ENCODE measurements around the gene DIS3L2. TPM values are rescaled to one million over a fixed set of nuclear protein-coding genes. Genes with fewer than 3 reads are reported as not detected.
"Not testable (repeated sequence)": the region's sequence is repeated elsewhere in the genome, so short reads cannot be mapped to it uniquely, and the experiment has no call there.

Gene DIS3L2
- total RNA-seq, 1 donor = 39.0 TPM

DNA sequence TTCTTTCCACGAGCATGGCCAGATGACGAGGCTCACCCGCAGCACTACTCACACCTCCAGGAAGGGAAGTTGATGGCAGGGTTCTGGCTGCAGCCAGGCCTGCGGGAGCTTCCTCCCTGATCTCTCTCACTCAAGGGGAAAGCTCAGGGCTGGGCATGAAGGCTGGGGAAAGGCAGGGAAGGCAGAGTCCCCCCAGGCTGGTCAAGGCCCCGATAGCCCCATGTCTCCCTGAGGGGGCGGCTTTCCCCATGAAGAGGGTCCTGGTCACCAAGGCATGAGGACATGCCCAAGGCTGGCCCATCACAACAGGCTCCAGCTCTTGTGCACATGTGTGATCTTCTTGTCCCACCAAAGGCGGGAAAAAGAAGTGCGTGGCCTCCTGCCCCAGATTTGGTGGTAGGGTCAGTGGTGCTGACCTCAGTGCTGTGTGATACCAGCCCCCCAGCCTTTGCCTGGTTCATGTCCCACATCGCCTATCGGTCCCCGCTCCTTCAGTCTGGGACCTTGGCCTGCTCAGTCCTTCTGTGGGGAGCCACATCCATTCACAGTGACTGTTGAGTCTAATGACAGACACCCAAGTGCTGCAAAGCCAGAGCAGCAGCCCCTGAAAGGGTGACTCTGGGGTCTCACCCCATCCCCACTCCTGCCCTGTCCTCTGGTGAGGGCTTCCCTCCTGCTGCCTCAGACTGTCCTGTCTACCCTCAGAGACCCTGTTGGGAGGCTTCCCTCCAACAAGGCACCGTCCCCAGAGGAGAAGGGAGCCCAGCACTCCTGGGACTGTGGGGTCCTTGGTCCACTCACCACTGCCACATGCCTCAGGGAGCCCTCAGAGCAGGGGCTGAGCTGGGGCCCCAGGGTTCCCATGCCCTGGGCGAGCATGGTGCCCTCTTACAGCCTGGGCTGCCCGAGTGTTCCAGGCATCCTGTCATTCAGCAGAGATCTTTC lies 367.3 kb downstream of the DIS3L2 start:
- no peak for DNase-seq (ENCODE audit: low read depth in 2 of 3, low spot score in 2 of 3)

DNA sequence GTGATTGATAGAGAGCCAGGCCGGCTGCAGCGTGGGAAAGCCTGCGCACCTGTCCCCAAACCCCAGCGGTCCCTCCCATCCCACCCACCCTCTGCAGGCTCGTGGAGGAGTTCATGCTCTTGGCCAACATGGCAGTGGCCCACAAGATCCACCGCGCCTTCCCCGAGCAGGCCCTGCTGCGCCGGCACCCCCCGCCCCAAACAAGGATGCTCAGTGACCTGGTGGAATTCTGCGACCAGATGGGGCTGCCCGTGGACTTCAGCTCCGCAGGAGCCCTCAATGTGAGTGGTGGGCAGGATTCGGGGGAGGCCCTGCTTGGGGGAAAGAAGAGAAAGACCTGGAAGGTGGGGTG lies 368.2 kb downstream of the DIS3L2 start:
- no peak for DNase-seq (ENCODE audit: low read depth in 2 of 3, low spot score in 2 of 3)

DNA sequence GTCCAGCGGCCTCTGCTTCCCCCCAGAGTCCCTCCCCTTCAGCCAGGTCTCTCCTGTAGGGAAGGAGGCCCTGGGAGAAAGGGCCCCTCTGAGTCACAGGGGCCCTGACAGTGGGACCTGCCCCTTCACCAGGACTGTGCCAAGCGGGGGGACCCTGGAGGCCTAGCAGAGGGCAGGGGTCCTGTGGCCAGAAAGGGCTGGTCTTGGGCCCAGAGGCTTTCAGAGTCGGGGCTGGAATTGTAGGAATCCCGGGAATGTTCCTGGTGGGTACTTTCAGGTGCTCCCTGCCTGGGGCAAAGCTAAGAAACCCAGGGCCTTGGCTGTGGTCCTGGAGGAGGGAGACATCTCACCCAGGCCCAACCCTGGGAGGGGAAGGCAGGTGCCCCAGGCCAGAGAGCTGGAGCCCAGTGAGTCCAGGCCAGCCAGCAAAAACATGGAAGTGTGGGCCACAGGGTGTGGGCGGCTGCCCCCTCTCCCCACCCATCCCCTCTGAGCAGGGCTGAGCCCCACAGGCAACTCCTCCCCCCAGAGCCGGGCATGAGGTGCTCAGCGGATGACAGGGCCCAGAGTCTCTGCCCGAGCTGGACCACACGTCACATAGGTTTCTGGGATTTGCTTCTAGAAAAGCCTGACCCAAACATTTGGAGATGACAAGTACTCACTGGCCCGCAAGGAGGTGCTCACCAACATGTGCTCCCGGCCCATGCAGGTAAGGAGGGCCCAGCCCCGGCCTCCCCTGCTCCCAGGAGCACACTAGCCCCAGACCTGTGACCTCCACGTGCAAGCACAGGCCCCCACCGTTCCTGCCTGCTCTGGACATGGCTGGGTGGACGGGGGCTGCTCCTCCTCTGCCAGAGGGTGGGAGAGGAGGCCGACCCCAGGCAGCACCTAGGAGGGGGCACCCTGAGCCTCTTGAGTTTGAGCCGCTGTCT lies 368.8 kb downstream of the DIS3L2 start:
- DNase-seq (ENCODE audit: low read depth in 2 of 3, low spot score in 2 of 3) = no peak

DNA sequence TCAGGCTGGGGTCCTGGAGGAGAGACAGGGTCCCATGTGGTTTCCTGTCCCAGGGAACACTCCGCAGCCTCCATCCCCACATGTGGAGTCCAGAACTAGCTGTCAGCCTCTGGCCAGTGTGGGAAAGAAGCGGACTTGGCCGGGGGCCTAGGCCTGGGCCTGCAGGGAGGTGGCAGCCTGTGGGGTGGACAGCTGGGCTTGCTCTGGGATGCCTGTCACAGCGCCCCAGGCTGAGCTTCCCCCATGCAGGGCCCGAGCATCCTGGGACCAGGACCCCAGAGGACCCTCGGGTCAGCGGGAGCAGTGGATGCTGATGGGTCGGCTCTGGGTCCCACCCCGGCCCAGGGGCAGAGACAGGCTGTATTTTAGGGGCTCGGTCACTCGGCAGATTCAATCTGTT lies 369.5 kb downstream of the DIS3L2 start:
- DNase-seq (ENCODE audit: low read depth in 2 of 3, low spot score in 2 of 3) = not testable (repeated sequence)

DNA sequence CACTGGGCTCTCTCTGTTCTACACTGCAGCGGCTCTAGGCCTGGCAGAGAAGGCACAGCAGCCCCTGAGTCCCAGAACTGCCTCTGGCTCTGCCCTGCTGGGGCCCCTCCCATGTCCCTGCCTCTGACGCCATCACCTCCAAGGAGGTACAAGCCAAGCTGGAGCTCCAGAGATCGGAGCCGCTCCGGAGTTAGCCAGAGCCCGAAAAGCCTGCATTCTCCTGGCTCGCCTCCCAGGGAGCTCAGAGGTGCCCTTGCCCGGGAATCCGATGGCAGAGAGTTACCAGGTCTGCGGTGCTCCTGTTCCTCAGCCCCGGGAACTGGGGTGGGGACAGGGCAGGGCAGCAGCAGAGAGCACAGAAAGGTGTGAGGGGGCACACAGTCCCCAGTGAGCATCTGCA lies 370.1 kb downstream of the DIS3L2 start:
- not testable (repeated sequence) for DNase-seq (ENCODE audit: low read depth in 2 of 3, low spot score in 2 of 3)

DNA sequence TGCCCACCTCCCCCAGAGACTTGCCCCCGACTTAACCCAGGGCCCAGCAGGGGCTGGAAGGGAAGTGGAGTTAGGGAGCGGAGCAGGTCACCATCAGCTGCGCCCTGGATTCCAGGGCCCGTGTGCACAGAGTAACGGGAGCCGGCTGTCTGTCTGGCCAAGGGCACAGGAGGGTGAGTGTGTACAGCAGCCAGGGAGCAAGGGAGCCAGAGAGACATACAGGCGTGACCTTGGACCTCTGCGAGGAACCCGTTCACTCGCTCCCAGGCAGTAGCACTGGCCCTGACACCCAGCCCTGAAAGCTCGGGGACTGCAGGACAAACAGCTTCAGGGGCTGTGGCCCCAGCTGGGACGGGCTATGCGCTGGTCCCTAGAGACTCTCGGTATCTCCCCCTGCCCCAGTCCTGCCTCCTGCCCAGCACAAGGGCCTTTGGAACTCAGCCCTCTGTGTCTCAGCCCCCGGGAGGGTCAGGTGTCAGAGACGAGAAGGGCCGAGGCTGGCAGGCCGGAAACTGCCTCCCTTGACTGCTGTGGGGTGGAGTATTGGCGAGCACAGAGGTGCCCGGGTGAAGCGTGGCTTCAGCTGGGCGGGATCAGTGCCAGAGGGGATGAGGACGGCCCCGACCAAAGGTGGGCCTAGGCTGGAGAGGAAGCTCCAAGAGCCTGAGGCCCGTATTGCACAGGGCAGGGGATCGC lies 370.9 kb downstream of the DIS3L2 start:
- not testable (repeated sequence) for DNase-seq (ENCODE audit: low read depth in 2 of 3, low spot score in 2 of 3)

DNA sequence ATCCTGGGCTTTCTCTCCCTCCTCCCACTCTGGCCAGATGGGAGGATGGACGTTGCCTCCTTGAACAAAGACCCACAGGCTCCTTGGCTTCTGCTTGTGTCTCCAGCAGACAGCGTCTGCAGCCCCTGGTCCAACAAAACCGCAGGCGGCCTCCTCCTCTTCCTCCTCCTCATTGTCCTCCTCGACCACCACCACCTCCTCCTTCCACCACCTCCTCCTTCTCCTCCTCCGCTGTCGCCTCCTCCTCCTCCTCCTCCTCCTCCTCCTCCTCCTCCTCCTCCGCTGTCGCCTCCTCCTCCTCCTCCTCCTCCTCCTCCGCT lies 371.4 kb downstream of the DIS3L2 start:
- DNase-seq (ENCODE audit: low read depth in 2 of 3, low spot score in 2 of 3) = no peak

DNA sequence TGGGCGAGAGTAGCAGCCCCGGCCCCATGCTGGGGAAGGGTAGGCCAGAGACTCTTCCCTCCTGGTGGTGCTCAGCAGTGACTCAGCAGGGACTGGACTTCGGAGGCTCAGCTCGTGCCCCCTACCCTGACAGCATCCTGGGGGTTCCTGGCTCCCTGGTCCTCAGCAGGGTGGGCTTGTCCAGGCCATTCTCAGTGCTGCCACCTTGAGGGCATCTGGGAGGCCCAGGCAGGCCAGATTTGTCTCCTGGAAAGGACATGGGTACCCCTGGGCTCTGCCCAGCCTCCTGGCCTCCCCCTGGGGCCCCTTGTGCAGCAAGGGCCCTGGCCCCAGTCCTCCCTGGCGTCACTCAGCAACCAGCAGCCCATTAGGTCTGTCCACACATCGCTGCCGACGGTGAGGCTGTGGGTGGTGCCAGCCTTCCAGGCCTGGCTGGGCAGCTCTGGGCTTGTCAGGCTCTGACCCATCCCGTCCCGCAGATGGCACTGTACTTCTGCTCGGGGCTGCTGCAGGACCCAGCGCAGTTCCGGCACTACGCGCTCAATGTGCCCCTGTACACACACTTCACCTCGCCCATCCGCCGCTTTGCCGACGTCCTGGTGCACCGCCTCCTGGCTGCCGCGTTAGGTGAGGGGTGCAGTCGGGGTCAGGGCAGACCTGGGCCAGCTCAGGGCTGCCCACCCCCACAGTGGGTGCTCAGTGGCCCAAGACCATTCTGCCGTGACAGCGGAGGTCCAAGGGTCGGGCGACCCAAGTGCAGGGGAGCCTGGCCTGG lies 372.0 kb downstream of the DIS3L2 start:
- DNase-seq (ENCODE audit: low read depth in 2 of 3, low spot score in 2 of 3) = peak in 1 of 3 donors; percentile 30

DNA sequence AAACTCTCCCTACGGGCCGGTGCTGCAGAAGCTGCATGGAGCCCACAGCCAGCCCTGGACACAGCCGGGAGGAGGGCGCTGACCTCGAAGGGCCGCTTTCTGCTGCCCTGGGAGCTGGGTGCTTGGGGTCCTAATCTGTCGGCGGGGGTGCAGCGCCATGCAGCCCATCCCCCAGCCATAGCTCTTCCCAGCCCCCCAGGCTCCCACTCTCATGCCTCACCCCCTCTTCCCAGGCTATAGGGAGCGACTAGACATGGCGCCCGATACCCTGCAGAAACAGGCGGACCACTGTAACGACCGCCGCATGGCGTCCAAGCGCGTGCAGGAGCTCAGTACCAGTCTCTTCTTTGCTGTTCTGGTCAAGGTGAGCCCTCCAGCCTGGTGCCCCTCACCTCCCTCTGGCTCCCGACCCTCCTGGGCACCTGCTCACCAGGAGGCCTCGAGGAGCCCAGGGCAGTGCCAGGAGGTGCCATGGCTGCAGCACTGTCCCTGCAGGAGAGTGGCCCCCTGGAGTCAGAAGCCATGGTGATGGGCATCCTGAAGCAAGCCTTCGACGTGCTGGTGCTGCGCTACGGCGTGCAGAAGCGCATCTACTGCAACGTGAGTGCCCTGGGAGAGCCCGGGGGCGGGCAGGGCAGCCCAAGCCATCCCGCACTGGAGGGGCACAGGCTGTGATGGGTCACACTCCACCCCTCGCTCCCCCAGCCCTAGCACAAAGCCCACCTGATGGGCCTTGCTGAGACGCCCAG lies 372.8 kb downstream of the DIS3L2 start:
- not testable (repeated sequence) for DNase-seq (ENCODE audit: low read depth in 2 of 3, low spot score in 2 of 3)

DNA sequence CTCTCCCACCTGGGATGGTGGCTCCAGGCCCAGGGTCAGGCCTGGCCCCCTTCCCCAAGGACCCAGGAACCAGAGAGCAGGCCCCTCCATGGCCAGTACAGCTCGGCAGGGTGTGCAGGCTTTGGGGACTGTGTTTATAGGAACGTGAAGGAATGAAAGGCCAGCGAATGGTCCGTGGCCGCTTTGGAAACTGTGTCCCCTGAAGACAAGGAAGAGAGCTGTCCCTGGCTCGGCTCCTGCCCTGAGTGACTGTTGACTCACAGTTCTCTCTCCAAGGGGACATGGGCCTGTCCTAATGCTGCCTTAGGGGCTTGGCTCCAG lies 373.3 kb downstream of the DIS3L2 start:
- not testable (repeated sequence) for DNase-seq (ENCODE audit: low read depth in 2 of 3, low spot score in 2 of 3)

DNA sequence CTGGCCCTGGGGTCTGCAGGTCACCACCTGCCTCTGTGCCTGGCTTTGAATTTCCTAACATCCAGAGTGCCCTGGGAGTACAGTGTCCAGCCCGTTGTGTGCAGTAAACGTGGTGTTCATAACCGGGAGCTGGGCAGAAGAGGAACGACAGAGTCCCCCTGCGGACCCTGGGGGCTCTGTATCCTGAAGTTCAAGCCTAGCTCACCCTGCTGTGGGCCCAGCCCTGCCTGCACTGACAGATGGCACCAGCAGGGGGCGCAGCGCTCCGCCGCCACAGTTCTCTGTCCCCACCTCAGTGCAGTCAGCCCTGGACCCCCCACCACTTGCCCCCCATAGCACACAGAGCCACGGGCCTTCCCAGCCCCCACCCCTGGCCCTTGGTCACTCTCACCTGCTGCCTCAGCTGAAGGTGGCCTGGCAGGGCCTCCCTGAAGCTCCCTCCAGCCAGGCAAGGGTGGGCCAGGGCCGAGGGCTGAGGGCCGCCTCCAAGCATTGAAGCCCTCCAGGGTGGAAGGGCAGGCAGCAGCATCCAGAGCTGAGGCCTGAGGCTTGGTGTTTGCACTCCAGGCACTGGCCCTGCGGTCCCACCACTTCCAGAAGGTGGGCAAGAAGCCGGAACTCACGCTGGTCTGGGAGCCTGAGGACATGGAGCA lies 373.8 kb downstream of the DIS3L2 start:
- not testable (repeated sequence) for DNase-seq (ENCODE audit: low read depth in 2 of 3, low spot score in 2 of 3)

DNA sequence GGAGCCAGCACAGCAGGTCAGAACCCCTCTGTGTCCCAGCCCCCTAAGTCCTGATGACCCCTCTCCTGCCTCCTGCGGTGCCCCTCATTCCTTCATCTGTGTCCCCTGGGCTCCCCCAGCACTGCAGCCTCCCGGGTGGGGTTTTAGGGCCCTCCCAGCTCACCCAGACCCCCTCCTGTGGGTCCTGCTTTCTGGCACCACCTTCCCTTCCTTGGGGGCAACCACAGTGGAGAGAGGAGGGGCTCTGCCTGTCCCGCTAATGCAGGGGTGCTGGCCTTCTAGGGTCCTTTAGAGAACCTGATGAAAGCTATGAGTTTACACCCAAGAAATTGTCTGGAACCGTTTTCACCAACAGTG lies 374.3 kb downstream of the DIS3L2 start:
- no peak for DNase-seq (ENCODE audit: low read depth in 2 of 3, low spot score in 2 of 3)

DNA sequence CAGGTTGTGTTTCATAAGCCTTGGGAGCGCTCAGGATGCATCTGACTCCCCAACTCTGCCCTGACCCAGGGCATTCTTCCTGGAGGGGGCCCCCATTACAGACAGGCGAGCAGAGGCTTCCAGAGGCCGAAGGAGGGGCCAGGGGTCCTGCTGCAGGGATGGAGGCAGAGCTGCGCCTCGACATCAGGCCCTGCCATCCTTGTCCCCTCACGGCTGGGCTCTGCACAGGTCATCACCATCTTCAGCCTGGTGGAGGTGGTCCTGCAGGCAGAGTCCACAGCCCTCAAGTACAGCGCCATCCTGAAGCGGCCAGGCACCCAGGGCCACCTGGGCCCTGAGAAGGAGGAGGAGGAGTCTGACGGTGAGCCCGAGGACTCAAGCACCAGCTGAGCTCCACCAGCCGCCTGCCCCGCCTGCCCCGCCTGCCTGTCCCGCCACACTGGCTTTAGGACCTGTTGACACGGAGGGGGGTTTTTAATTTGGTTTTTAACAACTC lies 374.8 kb downstream of the DIS3L2 start:
- no peak for DNase-seq (ENCODE audit: low read depth in 2 of 3, low spot score in 2 of 3)

DNA sequence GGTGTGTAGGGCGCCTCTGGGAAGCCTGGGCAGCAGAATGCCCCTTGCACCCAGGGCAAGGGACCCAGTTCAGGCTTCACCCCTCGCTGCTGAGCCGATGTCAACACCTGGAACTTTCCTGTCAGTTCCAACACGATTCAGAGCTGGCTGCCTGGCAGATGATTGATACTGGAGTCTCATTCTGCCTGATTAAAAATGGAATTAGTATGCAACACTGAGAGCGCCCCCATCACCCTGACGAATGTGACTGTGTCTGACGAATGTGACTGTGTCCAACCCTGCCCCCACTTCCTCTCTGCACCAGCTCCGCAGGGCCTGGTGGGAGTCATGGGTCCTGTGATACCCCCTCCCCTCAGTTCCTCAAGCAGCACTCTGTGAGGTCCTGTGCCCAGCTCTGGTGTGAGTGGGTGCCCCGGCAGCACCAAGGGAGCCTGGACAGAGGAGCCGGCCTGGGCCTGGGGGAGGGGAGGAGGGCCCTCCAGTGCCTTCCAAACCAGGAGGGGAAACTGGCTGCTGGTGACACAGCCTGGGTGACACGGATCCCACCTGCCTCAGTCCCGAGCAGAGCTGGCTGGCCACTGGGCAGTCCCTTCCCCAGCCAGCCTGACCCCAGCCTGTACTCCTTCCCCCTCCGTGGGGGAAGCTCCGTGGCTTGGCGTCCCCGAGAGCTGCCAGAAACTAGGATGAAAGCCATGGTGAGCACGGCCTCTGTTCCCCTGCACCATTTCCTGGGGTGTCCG lies 375.6 kb downstream of the DIS3L2 start:
- DNase-seq (ENCODE audit: low read depth in 2 of 3, low spot score in 2 of 3) = no peak

DNA sequence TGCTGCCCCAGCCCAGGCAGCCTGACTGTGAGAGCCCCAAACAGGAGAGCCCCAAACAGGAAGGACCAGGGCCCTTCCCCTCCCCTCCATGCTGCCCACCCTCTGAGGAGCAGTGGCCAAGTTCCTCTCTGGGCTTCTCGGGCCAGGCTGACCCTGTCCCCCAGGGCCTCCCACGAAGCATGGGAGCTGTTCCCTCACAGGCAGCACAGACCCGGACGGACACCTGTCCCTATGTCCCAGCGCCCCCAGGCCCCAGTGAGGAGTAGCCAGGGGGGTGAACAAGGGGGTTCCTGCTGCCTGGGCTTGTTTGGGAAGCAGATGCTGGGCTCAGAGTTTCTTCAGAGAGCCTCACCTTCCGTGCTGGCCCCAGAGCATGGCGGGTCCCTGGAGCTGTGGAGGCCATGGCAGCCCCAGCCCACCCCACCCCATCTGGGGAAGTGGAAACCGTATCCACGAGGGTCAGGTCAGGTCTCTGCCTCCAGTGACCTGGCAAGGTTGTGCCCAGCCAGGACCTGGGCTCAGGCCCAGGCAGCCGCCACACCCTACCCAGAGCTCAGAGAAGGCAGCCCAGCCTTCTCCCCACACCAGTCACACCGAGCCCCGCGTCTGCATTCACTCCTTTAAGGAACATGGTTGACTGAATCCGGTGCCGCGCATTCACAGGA lies 376.7 kb downstream of the DIS3L2 start:
- not testable (repeated sequence) for DNase-seq (ENCODE audit: low read depth in 2 of 3, low spot score in 2 of 3)

DNA sequence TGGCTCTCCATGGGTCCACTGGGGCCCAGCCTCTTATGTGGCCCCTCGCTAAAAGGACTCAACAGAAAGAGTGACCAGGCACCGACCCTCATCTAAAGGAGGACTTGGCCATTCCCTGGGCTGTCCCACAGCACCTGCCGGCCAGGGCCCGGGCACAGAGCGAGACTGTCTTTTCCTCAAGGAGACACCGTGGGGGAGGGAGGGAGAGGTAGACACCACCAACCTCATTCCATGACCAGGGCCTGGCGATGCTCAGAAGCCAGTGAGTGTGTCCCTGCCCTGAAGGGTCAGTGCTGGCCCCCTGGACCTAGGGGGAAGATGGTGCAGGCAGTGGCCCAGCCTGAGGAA lies 377.2 kb downstream of the DIS3L2 start:
- no peak for DNase-seq (ENCODE audit: low read depth in 2 of 3, low spot score in 2 of 3)

DNA sequence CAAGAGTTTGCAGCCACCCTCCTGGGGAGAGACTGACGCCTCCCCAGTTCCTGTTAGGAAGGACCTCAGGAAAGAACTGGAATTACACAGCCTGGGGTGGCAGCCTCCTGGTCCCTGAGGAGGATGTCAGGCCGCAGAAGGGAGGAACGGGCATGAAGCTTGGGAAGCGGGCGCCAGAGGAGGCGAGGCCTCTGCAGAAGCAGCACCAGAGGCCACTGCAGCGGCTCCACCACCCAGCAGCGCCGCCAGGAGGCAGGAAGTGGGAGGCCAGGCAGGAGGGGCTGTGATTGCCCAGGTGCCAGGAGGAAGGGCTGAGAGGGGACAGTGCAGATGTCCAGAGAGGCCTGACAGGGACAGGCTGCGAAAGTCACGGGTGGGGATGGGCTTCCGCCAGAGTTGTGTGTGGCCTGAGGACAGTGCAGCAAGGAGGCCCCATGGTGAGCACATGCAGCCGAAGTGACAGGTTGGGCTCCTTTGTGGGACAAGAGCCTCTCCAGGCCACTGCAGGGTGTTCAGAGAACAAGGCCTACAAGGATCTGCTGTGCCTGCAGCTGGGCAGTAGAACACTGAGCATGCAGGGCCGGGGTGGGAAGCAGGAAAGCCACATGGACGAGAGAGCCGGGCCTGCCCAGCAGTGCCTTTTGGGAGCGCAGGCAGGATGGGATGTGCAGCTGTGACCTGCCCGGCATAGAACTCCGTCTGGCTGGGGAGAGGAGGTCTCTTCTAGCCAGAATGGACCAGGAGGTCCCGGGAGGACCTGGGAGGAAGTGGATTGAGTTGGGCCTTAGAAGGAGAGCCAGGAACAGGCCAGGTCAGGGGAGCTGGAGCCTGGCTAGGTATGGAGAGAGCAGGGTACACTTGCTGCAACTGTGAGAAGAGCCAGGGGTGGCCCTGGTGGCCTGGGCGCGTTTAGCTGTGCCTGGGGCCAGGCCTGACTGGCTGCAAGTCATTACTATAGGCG lies 377.9 kb downstream of the DIS3L2 start:
- DNase-seq (ENCODE audit: low read depth in 2 of 3, low spot score in 2 of 3) = no peak
